Measurements from ENCODE around the gene ESYT2.

The ESYT2 gene

GRCh38 chr7:158854681-158855081 is 25.4 kb upstream of the ESYT2 start:
- no peak for DNase-seq

DNA sequence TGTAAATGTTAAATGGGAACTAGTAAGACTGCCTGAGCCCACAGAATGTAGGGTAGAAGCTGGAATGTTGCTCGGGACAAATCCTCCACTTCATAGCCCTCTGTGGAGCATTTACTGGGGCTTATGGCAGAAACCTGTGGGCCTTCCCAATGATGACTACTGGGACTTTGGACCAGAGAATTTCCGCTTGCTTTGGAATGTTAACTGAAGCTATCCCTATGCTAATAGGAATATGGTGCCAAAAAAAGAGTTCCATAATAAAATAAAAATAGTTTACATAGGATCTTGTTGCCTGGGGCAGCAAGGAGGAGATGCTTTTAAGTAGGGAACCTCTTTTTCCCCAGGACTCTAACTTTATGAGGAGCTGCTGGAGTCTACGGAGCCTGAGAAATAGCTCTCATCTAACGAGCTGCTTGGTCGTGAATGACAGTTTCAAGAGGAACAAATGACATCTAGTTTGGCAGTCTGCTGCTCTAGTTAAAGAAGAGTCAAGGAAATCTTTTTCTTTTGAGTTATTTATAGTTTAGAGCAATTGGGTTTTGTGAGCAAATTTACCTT is 21.3 kb upstream of the ESYT2 start:
- peak; percentile 54 for DNase-seq

DNA sequence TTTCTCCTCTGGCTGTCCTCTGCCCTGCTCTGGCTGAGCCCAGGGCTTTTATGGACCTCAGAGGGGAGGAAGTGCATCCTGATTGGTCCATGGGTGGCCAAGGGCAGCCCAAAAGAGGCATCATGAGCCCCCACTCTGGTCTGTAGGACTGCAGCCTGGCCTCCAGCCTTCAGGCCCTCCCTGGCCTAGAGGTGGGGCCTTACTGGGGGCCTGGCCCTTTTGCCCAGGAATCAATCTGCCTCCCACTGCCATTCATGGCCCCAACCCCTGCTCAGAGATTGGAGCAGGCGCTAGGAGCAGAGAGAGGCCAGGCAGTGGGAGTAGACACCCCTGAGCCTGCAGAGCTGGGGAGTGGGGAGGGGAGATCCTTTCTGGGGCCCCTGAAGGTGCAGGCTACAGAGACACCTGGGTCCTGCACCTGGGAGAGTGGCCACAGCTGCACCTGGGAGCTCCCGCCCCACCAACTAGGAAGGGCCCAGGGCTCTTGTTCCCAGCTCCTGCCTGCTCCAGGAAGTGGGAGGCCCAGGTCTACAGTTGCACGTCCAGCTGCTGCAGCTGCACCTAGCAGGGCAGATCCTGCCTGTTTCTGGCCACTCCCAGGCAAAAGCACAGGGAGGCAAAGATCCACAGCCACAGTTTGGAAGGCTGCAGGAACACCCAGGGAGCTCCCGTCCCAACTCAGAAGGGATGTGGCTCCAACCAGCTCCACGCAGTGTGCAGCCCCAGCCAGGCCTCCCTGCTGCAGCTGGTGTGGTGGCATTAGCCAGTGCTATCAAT is 20.6 kb upstream of the ESYT2 start:
- peak; percentile 87 for DNase-seq

DNA sequence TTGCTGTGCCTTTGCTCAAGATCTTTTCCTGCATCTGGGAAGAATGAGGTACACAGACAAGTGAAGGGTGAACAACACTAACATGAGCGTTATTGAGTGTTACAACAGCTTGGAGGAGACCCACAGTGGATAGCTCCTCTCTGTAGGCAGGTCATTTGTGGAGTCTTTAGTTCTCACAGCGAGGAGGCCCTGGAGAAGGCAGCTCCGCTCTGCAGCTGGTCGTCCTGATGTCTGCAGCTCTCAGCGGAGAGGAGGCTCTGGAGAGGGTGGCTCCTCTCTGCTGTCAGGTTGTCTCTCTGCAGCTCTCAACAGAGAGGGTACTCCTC is 20.1 kb upstream of the ESYT2 start:
- no peak for DNase-seq

- DNase-seq: no peak
These were observed 18.1 kb upstream of the ESYT2 start for GRCh38 chr7:158847451-158847866.

GRCh38 chr7:158846304-158846703 is 17.0 kb upstream of the ESYT2 start:
- no peak for DNase-seq

- DNase-seq: no peak
These were observed 14.5 kb upstream of the ESYT2 start for GRCh38 chr7:158843771-158844170.

DNA sequence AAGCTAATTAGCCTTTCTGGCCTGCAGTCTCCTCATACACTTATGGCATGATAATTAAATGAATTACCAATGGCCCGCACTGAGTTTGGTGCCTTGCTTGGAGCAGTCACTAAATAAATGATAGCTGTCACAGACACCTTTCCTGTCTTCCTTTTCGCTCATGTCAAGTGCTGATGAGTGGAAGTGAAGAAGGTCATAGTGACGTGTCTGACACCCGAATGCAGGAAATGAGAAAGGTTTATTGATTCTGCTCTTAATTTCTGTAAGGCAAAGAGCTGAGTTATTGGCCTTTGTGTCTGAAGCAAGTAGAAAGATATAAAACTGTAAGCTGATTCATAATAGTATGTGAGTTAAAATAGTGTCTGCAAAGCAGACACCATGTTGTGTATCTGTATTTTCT is 13.2 kb upstream of the ESYT2 start:
- peak; percentile 71 for DNase-seq

DNA sequence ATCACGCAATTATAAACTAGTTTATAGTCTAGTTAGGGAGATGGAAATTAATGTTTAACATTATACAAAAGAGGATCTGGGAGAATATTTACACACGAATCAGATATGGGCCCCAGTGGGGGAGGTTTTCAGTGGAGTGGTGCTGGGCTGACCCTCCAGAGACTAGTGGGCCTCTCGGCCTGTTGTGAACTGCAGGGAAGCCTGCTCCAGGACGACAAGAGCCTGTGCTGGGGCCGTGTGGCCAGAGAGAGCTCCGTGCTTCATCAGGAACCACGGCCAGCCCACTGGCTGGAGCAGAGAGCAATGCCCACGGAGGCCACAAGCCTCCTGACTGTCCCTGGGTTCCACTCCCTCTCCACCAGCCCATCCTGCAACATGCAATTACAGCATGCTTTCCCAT is 11.3 kb upstream of the ESYT2 start:
- DNase-seq: no peak

DNA sequence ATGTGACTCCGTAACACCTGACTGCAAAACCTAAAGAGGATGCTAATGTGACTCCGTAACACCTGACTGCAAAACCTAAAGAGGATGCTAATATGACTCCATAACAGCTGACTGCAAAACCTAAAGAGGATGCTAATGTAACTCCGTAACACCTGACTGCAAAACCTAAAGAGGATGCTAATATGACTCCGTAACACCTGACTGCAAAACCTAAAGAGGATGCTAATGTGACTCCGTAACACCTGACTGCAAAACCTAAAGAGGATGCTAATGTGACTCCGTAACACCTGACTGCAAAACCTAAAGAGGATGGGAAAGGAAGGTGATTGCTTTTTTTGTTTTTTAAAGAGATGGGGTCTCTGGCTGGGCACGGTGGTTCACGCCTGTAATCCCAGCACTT is 9.9 kb upstream of the ESYT2 start:
- peak; percentile 16 for DNase-seq

DNA sequence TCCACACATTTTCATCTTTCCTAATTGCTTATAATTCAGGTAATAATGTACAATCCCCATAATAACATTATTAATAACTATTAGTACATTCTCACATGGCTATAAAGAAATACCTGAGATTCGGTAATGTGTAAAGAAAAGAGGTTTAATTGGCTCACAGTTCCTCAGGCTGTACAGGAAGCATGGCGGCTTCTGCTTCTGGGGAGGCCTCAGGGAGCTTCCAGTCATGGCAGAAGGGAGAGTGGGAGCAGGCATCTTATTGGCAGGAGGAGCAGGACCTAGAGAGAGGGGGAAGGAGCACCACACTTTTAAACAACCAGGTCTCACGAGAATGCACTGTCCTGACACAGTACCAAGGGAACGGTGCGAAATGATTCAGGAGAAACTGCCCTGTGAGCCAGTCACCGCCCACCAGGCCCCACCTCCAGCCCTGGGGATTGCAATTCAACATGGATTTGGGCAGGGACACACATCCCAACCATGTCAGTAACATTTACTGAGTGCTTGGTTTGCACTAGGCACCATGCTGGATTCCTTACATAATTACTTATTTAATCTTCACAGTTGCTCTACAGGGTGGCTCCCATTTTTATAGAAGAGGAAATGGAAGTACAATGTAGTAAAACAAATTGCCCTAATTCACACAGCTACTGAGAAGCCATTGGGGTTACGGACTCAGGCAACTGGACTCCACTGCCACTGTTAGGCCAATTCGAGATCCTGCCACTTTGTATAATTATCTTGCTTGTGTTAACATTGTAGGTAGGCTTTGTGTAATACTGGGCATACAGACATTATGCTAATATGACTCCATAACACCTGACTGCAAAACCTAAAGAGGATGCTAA is 8.7 kb upstream of the ESYT2 start:
- peak; percentile 40 for DNase-seq

- DNase-seq: no peak
These were observed 7.4 kb upstream of the ESYT2 start for GRCh38 chr7:158836692-158837091.

DNA sequence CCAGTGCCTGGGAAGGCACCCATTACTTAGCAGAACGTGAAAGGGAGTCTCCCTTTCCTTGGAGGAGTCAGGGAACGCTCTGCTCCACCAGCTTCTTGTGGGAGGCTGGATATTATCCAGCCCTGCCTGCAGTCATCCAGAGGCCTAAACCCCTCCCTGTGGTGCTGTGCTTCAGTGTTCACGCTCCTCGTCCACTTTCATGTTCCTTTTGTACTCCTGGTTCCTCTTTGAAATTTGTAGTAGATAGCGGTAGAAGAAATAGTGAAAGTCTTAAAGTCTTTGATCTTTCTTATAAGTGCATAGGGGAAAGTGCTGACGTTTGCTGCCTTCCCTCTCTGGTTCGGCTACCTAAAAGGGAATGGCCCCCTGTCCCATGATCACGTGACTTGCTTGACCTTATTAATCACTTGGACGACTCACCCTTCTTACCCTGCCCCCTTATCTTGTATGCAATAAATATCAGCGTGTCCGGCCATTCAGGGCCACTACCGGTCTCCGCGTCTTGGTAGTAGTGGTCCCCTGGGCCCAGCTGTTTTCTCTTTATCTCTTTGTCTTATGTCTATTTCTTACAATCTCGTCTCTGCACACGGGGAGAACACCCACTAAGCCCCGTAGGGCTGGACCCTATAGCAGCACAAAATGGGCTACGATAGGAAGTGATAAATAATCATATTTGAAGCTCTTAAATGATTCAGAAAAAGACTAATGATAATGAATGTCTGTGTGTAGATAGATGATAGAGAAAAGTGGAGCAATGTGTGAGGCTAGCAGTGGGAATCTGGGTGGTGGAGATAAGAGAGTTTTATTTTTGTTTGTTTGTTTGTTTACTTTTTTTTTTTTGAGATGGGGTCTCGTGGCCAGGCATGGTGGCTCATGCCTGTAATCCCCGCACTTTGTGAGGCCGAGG is 5.8 kb upstream of the ESYT2 start:
- DNase-seq: no peak

DNA sequence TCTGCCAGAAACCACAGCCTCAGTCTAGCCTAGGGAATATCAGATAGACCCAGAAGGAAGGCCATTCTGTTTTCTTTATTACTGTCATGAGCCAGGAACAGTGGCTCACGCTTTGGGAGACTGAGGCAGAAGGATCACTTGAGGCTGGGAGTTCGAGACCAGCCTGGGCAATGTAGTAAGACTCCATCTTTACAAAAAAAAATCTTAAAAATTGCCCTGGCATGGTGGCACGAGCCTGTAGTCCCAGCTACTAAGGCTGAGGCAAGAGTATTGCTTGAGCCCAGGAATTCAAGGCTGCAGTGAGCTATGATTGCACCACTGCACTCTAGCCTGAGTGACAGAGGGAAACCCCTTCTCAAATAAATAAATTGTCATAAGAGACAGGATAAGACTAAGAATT is 3.7 kb upstream of the ESYT2 start:
- DNase-seq: no peak

- DNase-seq: no peak
These were observed 2.4 kb upstream of the ESYT2 start for GRCh38 chr7:158831738-158832091.

DNA sequence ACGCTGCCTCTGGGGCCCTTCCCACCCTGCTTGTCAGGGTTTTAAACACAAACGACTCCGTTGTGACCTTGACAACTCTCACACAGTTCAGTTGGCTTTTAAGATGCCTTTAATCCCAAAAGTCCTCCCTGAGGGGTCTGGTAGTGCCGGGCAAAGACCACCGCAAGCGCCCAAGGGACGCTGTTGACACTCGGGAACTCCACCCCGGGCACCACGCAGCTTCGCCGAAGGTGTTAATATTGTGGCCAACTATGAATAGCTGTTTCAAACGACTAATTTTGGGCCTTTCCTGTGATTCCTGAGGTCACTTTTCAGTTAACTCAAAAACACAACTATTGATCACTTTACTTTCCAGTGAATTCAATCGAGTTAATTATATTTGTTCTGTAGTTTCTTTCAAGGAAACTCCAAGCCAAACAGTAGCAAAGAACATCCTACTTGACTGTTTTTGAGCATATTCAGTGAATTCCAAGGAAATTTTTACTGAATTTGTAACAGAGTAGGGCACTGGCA is 958 bp upstream of the ESYT2 start:
- DNase-seq: no peak

- DNase-seq: peak; percentile 24
These were observed 328 bp downstream of the ESYT2 start for GRCh38 chr7:158829021-158829341.

DNA sequence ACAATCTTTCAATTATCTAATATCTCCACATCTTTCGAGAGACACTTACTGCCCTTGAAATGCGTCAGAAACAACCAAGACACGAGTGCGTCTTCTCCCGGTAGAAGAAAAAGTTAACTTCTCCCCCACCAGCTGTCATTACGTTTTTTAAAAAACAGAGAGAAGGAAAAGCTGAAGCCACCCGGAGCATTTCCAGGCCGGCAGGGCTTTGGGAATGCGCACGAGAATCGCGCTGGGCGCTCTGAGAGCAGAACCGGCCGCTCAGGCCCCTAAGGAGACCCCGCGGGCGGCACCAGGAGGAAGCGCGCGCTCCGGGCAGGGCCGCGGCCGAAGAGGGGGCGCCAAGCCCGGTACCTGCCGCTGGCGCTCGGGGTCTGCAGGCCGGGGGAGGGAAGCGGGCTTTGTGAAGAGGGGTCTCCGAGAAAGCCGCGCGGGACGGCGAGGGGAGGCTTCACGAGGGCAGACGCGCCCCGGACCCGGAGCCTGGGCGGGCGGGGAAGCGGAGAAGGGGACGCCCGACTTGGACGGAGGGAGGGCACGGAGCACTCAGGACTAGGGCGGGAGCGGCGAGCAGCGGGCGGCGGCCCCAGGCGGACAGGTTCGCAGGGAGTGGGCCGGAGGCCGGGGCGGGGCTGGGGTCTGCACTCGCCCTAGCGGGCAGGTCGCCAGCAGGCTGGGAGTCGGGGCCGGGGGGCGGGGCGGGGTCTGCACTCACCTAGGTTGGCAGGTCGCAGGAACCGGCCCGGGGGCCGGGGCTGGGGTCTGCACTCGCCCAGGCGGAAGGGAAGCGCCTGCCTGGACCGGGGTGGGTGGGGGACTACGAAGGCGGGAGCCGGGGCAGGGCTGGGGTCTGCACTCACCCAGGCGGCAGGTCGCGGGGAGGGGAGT is 932 bp downstream of the ESYT2 start:
- peak; percentile 26 for DNase-seq

DNA sequence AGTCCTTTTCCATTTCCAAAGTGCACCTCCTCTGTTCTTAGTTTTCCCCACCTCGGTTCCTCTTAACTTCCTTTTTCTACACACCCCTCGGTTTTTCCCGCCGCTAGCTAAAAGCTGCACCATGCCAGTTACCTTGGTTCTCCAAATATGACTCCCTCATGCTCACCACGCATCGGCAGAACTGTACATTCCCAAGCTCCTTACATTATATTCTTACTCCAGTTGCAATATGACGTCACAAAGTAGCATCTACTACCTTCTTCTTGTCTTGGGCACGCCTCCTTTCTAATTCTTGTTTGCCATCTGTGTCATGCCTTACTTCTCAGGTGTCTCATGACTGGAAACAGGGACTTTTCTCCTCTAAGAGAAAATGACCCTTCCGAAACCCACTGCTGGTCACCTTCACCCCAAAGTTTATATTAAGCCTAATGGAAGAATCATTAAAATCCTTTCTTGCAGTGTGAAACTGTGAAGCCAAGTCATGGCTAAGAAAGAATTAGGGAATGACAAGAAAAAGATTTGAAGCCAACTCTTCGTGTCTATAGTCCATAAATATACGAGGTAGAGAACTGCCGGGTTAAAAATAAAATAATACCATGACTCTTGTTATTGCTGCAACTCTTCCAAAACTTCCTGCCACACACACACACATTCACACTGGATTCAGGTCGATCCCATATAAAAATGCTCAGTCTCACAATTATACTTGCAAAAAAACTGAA is 1.7 kb downstream of the ESYT2 start:
- DNase-seq: no peak

- no peak for DNase-seq
These were observed 3.5 kb downstream of the ESYT2 start for GRCh38 chr7:158825628-158826289.

GRCh38 chr7:158824028-158824427 is 5.3 kb downstream of the ESYT2 start:
- no peak for DNase-seq
